GM20000 (cell line): ENCODE measurements around the gene FAR2.
"Not testable (repeated sequence)": the region's sequence is repeated elsewhere in the genome, so short reads cannot be mapped to it uniquely, and the experiment has no call there.

Experiments
- DNase-seq: peaks from one replicate; pipeline ENCODE4 v3.0.0; 2012; ENCODE audit warnings: low spot score
- TF ChIP-seq, protein P1 (sequence below): IDR thresholded peaks from 2 replicates; pipeline ENCODE4 v1.5.1; 2012; ENCODE audit warnings: mild to moderate bottlenecking, control low read depth; ENCODE audit errors: extremely low read depth, missing control alignments

Gene FAR2

GRCh38 chr12:29354954-29355353 lies 205.9 kb downstream of the FAR2 start:
- TF ChIP-seq, protein P1, sequence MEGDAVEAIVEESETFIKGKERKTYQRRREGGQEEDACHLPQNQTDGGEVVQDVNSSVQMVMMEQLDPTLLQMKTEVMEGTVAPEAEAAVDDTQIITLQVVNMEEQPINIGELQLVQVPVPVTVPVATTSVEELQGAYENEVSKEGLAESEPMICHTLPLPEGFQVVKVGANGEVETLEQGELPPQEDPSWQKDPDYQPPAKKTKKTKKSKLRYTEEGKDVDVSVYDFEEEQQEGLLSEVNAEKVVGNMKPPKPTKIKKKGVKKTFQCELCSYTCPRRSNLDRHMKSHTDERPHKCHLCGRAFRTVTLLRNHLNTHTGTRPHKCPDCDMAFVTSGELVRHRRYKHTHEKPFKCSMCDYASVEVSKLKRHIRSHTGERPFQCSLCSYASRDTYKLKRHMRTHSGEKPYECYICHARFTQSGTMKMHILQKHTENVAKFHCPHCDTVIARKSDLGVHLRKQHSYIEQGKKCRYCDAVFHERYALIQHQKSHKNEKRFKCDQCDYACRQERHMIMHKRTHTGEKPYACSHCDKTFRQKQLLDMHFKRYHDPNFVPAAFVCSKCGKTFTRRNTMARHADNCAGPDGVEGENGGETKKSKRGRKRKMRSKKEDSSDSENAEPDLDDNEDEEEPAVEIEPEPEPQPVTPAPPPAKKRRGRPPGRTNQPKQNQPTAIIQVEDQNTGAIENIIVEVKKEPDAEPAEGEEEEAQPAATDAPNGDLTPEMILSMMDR = no peak
- no peak for DNase-seq

DNA sequence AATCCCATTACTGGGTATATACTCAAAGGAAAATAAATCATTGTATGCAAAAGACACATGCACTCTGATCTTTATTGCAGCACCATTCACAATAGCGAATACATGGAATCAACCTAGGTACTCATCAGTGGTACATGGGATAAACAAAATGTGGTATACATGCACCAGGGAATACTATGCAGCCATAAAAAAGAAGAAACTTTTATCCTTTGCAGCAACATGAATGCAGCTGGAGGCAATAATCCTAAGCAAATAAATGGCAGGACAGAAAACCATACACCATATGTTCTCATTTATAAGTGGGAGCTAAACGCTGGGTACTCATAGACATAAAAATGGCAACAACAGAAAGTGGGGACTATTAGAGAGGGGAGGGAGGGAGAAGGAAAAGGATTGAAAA lies 216.0 kb downstream of the FAR2 start:
- DNase-seq = no peak
- TF ChIP-seq, protein P1 = no peak

DNA sequence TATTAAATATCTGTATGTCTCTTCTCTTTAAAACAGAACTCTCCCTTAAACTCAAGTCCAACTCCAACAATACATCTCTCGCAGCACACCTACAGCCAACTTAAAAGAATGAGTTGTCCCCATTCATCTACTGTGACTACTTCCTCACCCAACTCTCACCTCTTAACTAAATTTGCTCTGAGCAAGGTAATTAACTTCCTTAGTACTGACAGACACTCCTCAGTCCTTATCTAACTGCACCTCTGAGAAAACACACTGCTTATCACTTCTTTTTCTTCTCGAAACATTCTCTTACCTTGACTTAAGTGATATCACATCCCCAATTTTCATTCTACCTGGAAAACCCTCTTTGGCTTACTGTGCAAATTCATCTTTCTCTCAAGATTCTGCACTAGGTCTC lies 224.9 kb downstream of the FAR2 start:
- TF ChIP-seq, protein P1 = no peak
- no peak for DNase-seq

DNA sequence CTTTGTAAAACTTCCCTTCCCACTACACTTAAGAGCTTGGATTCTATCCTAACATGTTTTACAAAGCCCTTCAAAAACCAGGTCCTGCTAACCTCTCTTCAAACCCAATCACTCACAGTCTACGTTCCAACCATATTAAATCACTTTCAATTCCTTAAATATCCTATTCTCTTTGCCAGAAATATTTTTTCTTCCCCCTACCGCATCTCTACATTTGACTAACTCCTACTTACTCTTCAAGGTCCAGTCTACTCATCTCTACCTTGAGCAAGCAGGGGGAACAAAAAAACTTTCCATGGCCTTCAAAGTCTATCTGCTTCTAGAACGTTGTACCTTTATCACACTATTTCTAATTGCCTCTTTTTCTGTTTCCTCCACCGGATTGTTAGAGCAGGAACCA lies 225.8 kb downstream of the FAR2 start:
- TF ChIP-seq, protein P1 = no peak
- DNase-seq = no peak

GRCh38 chr12:29376118-29376517 lies 227.0 kb downstream of the FAR2 start:
- DNase-seq = no peak
- TF ChIP-seq, protein P1 = no peak

DNA sequence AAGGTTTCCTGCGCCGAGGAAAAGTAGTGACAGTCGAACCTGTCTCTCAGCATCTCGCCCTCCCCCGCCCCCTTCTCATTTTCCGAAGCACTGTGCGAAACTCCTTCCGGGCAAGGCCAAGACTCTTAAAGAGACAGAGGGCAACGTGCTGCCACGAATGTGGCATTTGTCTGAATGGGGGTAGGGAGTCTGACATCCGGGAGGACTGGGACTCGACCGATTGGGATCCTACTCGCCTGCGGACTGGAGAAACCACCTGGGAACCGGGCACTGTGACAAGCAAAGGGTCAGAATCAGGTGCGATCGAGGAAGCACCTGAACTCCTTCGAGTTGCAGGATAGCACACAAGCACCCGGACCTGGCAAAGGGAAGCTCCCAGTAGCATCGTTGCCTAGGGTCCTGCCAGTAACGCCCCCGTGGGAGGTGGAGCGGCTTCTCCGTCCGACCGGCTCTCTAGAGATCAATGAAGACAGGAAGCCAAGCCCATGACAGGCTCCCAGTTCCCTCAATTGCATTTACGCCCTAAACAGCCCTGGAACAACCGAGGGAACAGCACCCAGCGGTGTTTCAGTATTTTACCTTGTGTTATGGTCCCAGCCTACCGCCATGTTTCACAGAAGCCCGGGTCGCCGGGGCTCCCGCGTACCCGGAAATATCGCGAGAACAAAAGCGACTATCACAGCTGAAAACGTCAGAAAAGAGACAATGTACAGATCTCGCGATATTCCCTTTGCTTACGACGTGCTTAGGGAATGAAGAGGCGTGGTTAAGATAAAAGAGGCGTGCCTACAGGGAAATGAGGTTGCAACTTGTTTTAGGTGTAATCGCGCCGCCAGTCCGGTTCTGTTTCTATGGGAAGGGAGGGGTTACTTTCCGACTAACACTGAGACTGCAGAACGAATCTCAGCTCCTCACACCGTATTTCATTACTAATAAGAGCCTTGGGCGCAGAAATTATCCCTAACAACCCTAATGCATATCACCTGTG lies 231.8 kb downstream of the FAR2 start, which contains the start of gene ERGIC2:
ERGIC2 (minus strand) TSS at position 637 of the 988 bp plus-strand sequence. CDS start 9,539 bp downstream, outside the sequence.
- TF ChIP-seq, protein P1 = no peak
- peak; percentile 92 for DNase-seq

DNA sequence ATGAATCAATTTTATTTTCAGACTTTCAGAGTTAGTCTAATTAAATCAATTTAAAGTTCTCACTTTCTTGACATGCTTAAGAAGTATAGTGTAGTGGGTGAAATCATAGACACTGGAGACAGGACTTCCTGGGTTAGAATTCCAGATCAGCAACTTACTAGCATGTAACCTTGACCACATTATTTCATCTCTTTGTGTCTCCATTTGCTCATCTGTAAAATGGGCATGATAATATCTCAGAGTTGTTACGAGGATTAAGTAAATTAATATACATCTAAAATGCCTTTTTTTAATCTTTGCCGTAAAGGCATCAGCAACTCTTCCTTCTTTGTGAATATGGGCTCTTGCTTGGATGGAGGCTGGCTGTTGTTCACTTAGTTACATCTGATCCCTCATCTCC lies 233.2 kb downstream of the FAR2 start:
- DNase-seq = no peak
- TF ChIP-seq, protein P1 = no peak

- DNase-seq = not testable (repeated sequence)
Measured at GRCh38 chr12:29385194-29385593, 236.1 kb downstream of the FAR2 start.
